Pancreas (tissue), 10 donors: ENCODE measurements around the gene PWWP2B. TPM values are rescaled to one million over a fixed set of nuclear protein-coding genes. Genes with fewer than 3 reads are reported as not detected.

Source experiments
- ATAC-seq, 4 donors: fragments of 200-7000 bp; cut with Tn5 transposase; one replicate each; pipeline versions ENCODE4 v1.8.0 to v1.9.1; 2020; ENCODE audit warnings: mild to moderate bottlenecking in 4 of 4, moderate library complexity in 4 of 4
- DNase-seq, 6 donors: peaks; one replicate each; pipeline ENCODE4 v3.0.0-alpha.2; 2020
- FAIRE-seq: peaks from 2 replicates; lab custom pipeline; 2012; peaks lifted over from hg19 to GRCh38; lab: Jason Lieb, UNC
- H3K27ac ChIP-seq, 4 donors: fragments of 200-600 bp; sonication (generic); 1 replicate in 3 of 4; 2 replicates in 1 of 4; pipeline versions ENCODE4 v1.5.0 to v1.8.0; 2020
- H3K27me3 ChIP-seq, 4 donors: fragments of 200-600 bp; one replicate each; pipeline ENCODE4 v1.8.0; 2021
- H3K36me3 ChIP-seq, 3 donors: fragments of 200-600 bp; sonication (generic) in 1 of 3; one replicate each; pipeline versions ENCODE4 v1.5.0 to v1.8.0; 2020 to 2021
- H3K4me1 ChIP-seq, 3 donors: fragments of 200-600 bp; one replicate each; pipeline ENCODE4 v1.8.0; 2021
- H3K4me3 ChIP-seq, 4 donors: fragments of 200-600 bp; sonication (generic) in 2 of 4; one replicate each; pipeline versions ENCODE4 v1.5.0 to v1.8.0; 2020 to 2021
- H3K9me3 ChIP-seq, 4 donors: fragments of 200-600 bp; one replicate each; pipeline ENCODE4 v1.8.0; 2021
- WGBS, 2 donors: extraction: QIAGEN DNeasy Blood & Tissue Kit; methylation state at CpG; one replicate each; pipeline ENCODE4 v1.1.7; 2013; 5-methylcytosine and 5-hydroxymethylcytosine counted together
- intact Hi-C, 3 donors: fragments of 100-400 bp; cut with DNase I; formaldehyde crosslinking; loops; one replicate each; pipeline versions ENCODE4 v1.11.1 to v1.14.2; 2022
- polyA plus RNA-seq, 2 donors: library from polyadenylated mRNA; stranded (reverse); fragments of 200-250 nt; gene quantifications; one replicate each; pipeline ENCODE4 v1.2.3, GENCODE V29; 2013
- total RNA-seq, 6 donors: library from RNA; stranded (reverse); fragmentation: NEBNext Ultra II Directional in 4 of 6; extraction: Animal tissue kit (Norgen Biotek cat#: 25700) in 4 of 6; gene quantifications; one replicate each; pipeline versions ENCODE4 v1.2.1 to v1.2.4, GENCODE V29; 2021 to 2023
- TF ChIP-seq, protein P1 (sequence below), 4 donors: fragments of 200-600 bp; sonication (generic) in 3 of 4; IDR thresholded peaks; one replicate each; pipeline versions ENCODE4 v1.5.0 to v1.8.0; 2021; ENCODE audit warnings: antibody characterized with exemption in 4 of 4
- donor health status: healthy with polysubstance abuse.
- donor health status: DM: no; HTN: no; CAD: no; lungs with moderate emphysema.
- donor health status: DM: no; HTN: no; CAD: no.
- donor health status: control.
- donor health status: control.
- donor health status: Bipolar disorder and iron deficiency.
- donor health status: DM: yes; HTN: yes; CAD: no.
- donor health status: DM: no; HTN: no; CAD: no.
- donor health status: DM: no; HTN: no; CAD: no.
- donor health status: DM: yes; HTN: yes; CAD: no.

Gene PWWP2B
- total and polyA plus RNA-seq, 8 donors: 17.8 to 44.1 (median 25.2) TPM

DNA sequence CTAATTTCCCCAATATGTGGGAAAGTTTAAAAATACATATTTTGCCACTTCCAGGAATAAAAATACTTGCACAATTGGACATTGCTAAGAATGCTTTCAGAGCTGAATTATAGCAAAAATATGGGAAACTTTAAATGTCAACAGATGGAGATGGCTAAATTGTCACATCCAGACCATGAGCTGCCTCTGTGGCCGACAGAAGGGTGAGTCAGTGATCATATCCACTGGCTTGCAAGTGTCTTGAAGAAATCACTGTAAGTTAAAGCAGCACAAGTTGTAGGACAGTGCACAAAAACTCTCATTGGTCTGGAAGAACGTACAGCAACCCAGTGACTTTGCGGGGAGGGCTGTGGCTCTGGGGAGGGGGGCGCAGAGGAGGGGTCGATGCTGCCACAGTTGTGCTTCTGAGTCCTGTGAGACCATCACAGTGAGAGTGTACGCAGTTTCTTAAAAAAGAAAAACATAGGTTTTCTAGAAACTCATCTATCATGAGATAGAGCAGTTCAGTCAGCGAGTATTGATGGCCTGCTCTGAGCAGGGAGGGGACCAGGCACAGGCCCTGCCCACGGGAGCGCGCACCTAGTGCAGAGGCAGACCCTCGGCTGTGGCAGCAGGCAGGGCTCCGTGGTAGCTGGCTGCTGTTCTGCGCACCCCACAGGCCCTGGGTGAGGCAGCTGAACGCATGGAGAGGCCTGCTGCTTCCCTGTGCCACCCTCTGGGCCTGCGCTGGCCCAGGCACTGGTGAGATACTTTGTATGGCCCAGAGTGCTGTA is 39.5 kb upstream of the PWWP2B start:
- WGBS, 2 donors: 94 to 95% methylated on average over 15 of the region's 15 CpGs
- intact Hi-C loops: loop anchor here in 1 of 3 donors (10.0 kb wide), 1 partner anchor 133 kb away; no protein-coding TSS in a partner anchor
- H3K27ac ChIP-seq: no peak overlapping the region
- H3K4me1 ChIP-seq: no peaks in the 10 kb centered on the region
- FAIRE-seq (no peak), DNase-seq (peak in 1 of 6 donors; percentile 39), ATAC-seq (no peak)
- TF ChIP-seq, protein P1, sequence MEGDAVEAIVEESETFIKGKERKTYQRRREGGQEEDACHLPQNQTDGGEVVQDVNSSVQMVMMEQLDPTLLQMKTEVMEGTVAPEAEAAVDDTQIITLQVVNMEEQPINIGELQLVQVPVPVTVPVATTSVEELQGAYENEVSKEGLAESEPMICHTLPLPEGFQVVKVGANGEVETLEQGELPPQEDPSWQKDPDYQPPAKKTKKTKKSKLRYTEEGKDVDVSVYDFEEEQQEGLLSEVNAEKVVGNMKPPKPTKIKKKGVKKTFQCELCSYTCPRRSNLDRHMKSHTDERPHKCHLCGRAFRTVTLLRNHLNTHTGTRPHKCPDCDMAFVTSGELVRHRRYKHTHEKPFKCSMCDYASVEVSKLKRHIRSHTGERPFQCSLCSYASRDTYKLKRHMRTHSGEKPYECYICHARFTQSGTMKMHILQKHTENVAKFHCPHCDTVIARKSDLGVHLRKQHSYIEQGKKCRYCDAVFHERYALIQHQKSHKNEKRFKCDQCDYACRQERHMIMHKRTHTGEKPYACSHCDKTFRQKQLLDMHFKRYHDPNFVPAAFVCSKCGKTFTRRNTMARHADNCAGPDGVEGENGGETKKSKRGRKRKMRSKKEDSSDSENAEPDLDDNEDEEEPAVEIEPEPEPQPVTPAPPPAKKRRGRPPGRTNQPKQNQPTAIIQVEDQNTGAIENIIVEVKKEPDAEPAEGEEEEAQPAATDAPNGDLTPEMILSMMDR (IDR thresholded peaks at IDR 0.05): no peak
- H3K36me3 ChIP-seq: no peaks in the 10 kb centered on the region
- H3K4me3 ChIP-seq: no peak overlapping the region
- no peaks in the 10 kb centered on the region for H3K27me3 ChIP-seq
- no peaks in the 10 kb centered on the region for H3K9me3 ChIP-seq

DNA sequence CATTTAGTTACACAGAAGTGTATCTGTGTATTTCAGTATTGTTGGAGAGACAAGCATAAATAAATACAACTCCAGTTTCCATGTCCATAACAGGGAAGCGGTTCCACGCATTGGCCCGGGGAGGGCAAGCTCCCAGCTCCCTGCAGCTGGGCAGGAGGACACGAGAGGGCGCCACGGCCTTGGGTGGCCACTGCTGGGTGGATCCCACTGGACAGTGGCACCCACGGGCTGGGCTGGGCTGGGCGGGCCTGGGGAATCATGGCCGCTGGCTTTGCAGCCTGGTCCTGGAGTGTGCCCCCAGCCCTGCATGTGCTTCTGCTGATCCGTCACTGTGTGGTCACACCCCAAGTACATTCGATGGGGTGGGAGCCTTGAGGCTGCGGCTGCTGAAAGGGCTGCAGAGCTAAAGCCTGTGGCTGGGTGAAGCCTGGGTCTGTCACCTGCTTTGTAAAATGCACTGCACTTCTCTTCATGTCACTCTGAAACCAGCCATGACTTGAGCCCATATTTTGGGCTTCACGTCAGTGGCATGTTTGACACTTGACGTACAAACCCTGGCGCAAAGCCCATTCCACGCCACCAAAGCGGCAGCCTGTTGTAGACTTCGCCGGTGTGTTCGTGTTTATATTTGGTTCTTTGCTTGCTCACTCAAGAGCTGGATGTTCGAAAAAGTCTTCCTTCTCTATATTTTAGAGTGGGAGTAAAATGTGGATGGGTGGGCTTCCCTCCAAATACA is 37.5 kb upstream of the PWWP2B start:
- H3K27ac ChIP-seq: no peak overlapping the region
- H3K4me1 ChIP-seq: no peaks in the 10 kb centered on the region
- H3K27me3 ChIP-seq: no peaks in the 10 kb centered on the region
- H3K9me3 ChIP-seq: no peaks in the 10 kb centered on the region
- FAIRE-seq (no peak), DNase-seq (peak in 1 of 6 donors; percentile 40), ATAC-seq (no peak)
- H3K4me3 ChIP-seq: no peak overlapping the region
- TF ChIP-seq, protein P1 (IDR thresholded peaks at IDR 0.05): no peak
- 78 to 87% methylated on average over 21 of the region's 21 CpGs for WGBS, 2 donors
- intact Hi-C loops: loop anchor here in 1 of 3 donors (10.0 kb wide), 1 partner anchor 135 kb away; no protein-coding TSS in a partner anchor
- no peaks in the 10 kb centered on the region for H3K36me3 ChIP-seq

DNA sequence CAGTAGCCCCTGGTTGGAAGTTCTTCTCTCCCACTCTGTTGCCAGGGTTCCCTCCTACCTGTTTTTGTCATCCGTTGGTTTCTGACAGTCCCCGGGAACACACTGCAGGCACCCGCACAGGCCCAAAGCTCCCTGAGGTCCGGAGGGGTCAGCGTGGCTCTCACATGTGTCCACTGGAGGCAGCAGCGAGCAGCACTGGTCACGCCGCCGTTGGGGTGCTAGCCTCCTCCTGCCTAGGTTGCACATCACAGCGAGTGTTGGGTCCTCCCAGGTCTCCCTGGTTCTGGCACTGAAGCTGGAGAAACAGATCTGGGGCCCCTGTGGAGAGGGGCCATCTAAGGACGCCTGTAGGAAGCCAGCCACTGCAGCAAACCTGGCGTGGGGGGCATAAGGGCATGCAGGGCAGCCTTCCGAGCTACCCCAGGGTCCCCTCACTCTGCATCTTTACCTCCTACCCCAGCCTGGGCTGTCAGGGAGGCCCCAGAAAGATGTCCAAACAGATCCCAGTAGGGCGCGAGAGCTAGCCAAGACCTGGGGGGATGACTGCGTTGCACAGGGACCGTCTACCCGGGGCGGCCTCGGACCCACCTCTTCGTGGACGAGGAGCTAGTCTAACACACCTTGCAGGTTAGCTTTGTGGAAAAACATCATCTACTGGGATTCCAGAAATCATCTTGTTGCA is 36.1 kb upstream of the PWWP2B start:
- H3K4me1 ChIP-seq: no peaks in the 10 kb centered on the region
- no peak overlapping the region for H3K27ac ChIP-seq
- peaks cover 0 to 6% (median 0%) of the 10 kb centered on the region in 3 donors for H3K36me3 ChIP-seq
- no peaks in the 10 kb centered on the region for H3K27me3 ChIP-seq
- 67 to 68% methylated on average over 22 of the region's 22 CpGs for WGBS, 2 donors
- DNase-seq: peak in 3 of 6 donors; percentile 30 to 83 (median 76)
- H3K9me3 ChIP-seq: no peaks in the 10 kb centered on the region
- TF ChIP-seq, protein P1 (IDR thresholded peaks at IDR 0.05): peak; percentile 25 to 58 (median 38)
- H3K4me3 ChIP-seq: no peak overlapping the region
- peak in 3 of 4 donors; percentile 48 to 79 (median 74) for ATAC-seq
- no peak for FAIRE-seq
- intact Hi-C loops: no loop called here

DNA sequence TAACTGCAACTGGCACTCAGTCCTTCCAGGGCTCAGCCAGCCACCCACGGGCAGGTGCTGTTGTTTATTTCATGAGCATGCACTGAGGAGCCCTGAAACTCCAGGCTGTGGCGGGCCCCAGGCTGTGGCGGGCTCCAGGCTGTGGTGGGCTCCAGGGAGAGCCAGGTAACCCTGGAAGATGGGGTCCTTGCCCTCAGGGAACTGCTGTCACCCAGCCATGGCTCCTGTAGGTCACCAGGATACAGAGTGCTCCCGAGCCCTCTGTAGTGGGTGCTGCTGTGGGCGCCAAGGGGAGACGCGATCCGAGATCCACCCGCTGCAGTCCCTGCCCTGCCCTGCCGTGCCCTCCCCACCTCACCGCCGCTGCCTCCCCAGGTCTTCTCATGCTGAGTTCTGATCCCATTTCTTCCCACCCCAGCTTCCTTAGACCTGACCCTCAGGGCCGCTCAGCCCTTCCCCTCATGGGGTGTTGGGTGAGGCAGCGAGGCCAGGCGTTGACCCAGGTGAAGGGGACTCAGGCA is 35.4 kb upstream of the PWWP2B start:
- TF ChIP-seq, protein P1 (IDR thresholded peaks at IDR 0.05): no peak
- Histone ChIP-seq H3K27ac (no peak overlapping the region), H3K4me3 (no peak overlapping the region), H3K9me3 (no peaks in the 10 kb centered on the region), H3K36me3 (peaks cover 0 to 13% (median 0%) of the 10 kb centered on the region in 3 donors), H3K27me3 (no peaks in the 10 kb centered on the region), H3K4me1 (no peaks in the 10 kb centered on the region)
- WGBS, 2 donors: 91 to 95% methylated on average over 10 to 15 of the region's 15 CpGs
- ATAC-seq: no peak
- no peak for FAIRE-seq
- peak in 1 of 6 donors; percentile 52 for DNase-seq
- intact Hi-C loops: no loop called here
